Smooth muscle cell (in vitro differentiated cells): Measurements from ENCODE around the gene TRIM7. TPM values are rescaled to one million over a fixed set of nuclear protein-coding genes. Genes with fewer than 3 reads are reported as not detected.

Source experiments
- DNase-seq: peaks from one replicate; lab custom pipeline; 2025; ENCODE audit not compliant: unreplicated experiment; lab: John Stamatoyannopoulos, UW
- H2AFZ ChIP-seq: fragments of 200-600 bp; sonication (generic); 2 replicates; pipeline ENCODE4 v1.6.0; 2016; ENCODE audit warnings: antibody characterized with exemption, low read depth, mild to moderate bottlenecking
- H3F3A ChIP-seq: fragments of 200-600 bp; sonication (generic); 2 replicates; pipeline ENCODE4 v1.6.0; 2017; ENCODE audit warnings: antibody characterized with exemption, low read depth
- H3K27ac ChIP-seq: fragments of 200-600 bp; sonication (generic); 2 replicates; pipeline ENCODE4 v1.5.1; 2016; ENCODE audit warnings: low read depth, mild to moderate bottlenecking
- H3K27me3 ChIP-seq: fragments of 200-600 bp; sonication (generic); 2 replicates; pipeline ENCODE4 v1.6.1; 2016; ENCODE audit warnings: low read depth, mild to moderate bottlenecking
- H3K36me3 ChIP-seq: fragments of 200-600 bp; sonication (generic); 2 replicates; pipeline ENCODE4 v1.5.1; 2016; ENCODE audit warnings: low read depth
- H3K4me1 ChIP-seq: fragments of 200-600 bp; sonication (generic); 2 replicates; pipeline ENCODE4 v1.5.1; 2016; ENCODE audit warnings: low read depth
- H3K4me2 ChIP-seq: fragments of 200-600 bp; sonication (generic); 2 replicates; pipeline ENCODE4 v1.6.0; 2016; ENCODE audit warnings: mild to moderate bottlenecking
- H3K4me3 ChIP-seq: fragments of 200-600 bp; sonication (generic); 2 replicates; pipeline ENCODE4 v1.5.1; 2016; ENCODE audit warnings: mild to moderate bottlenecking
- H3K79me2 ChIP-seq: fragments of 200-600 bp; sonication (generic); 2 replicates; pipeline ENCODE4 v1.6.0; 2016; ENCODE audit warnings: low read depth, mild to moderate bottlenecking
- H3K9ac ChIP-seq: fragments of 200-600 bp; sonication (generic); 2 replicates; pipeline ENCODE4 v1.6.0; 2016; ENCODE audit warnings: low read depth
- H3K9me3 ChIP-seq: fragments of 200-600 bp; sonication (generic); replicated peaks from 2 replicates; pipeline ENCODE4 v1.5.1; 2016; ENCODE audit warnings: low read depth
- H4K20me1 ChIP-seq: fragments of 200-600 bp; sonication (generic); 2 replicates; pipeline ENCODE4 v1.6.0; 2016; ENCODE audit warnings: low read depth
- WGBS: methylation state at CpG from one replicate; pipeline ENCODE4 v1.1.7; 2016; ENCODE audit warnings: low lambda C conversion rate; 5-methylcytosine and 5-hydroxymethylcytosine counted together
- polyA plus RNA-seq: library from polyadenylated mRNA; unstranded; fragments of >200 nt; fragmentation: Nextera tagmentation; extraction: Ambion mirVana; gene quantifications from 2 replicates; pipeline ENCODE4 v1.2.1, GENCODE V29; 2016
- total RNA-seq: library from RNA; depleted of rRNA; stranded (reverse); fragments of >200 nt; gene quantifications from 2 replicates; pipeline ENCODE4 v1.2.3, GENCODE V29; 2014
- TF ChIP-seq, protein P1 (sequence below): fragments of 200-600 bp; sonication (generic); IDR thresholded peaks from 2 replicates; pipeline ENCODE4 v1.5.1; 2017; ENCODE audit warnings: borderline replicate concordance, mild to moderate bottlenecking, antibody characterized with exemption; ENCODE audit not compliant: insufficient read depth, poor library complexity, severe bottlenecking

Gene TRIM7
- total and polyA plus RNA-seq, 2 experiments from 2014 or later = not detected

DNA sequence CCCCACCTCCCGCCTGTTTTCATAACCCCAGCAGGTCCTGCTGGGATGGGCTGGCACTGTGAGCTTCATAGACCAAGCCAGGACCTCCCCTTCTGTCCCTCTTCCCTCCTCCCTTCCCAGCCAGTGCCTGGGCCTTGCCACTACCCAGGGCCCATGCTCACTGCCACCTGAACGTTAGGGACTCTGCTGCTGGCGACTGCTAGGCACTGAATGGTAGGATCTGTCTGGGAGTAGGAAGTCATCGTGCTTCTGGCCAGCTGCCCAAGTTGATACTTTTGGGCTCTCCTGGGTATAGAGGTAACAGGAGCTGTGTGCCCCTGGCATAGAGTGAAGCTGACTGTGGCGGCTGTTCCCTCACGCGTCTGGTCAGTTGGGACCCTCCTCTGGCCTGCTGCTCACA is 26.4 kb upstream of the TRIM7 start:
- H3K27me3 ChIP-seq = no peaks in the 10 kb centered on the region
- H3K4me1 ChIP-seq = no peaks in the 10 kb centered on the region
- over 99% methylated on average over 7 of the region's 7 CpGs for WGBS
- peaks cover 18% of the 10 kb centered on the region for H4K20me1 ChIP-seq
- H2AFZ ChIP-seq = no peak overlapping the region
- H3K36me3 ChIP-seq = no peaks in the 10 kb centered on the region
- DNase-seq = no peak
- no peak overlapping the region for H3K4me2 ChIP-seq
- no peak overlapping the region for H3K9ac ChIP-seq
- H3K4me3 ChIP-seq = no peak overlapping the region
- no peaks in the 10 kb centered on the region for H3K9me3 ChIP-seq
- no peak overlapping the region for H3K27ac ChIP-seq
- H3F3A ChIP-seq = peaks cover 26% of the 10 kb centered on the region
- peaks cover 24% of the 10 kb centered on the region for H3K79me2 ChIP-seq
- TF ChIP-seq, protein P1, sequence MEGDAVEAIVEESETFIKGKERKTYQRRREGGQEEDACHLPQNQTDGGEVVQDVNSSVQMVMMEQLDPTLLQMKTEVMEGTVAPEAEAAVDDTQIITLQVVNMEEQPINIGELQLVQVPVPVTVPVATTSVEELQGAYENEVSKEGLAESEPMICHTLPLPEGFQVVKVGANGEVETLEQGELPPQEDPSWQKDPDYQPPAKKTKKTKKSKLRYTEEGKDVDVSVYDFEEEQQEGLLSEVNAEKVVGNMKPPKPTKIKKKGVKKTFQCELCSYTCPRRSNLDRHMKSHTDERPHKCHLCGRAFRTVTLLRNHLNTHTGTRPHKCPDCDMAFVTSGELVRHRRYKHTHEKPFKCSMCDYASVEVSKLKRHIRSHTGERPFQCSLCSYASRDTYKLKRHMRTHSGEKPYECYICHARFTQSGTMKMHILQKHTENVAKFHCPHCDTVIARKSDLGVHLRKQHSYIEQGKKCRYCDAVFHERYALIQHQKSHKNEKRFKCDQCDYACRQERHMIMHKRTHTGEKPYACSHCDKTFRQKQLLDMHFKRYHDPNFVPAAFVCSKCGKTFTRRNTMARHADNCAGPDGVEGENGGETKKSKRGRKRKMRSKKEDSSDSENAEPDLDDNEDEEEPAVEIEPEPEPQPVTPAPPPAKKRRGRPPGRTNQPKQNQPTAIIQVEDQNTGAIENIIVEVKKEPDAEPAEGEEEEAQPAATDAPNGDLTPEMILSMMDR = no peak

DNA sequence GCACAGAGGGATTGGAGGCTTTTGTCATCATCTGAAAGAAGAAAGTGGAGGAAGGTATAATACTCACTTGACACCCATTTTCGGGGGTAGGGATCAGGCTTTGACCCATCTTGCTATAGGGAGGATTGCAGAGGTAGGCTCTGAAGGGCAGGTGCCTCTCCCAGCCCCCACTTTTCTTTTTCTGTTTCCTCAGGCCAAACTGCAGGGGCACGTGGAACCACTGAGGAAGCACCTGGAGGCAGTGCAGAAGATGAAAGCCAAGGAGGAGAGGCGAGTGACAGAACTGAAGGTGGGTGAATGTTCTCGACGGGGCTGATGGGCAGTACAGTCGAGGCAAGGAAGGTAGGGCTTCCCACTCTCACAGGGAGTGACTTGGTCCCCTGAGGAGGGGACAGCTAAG is 25.6 kb upstream of the TRIM7 start:
- no peak for DNase-seq
- no peaks in the 10 kb centered on the region for H3K9me3 ChIP-seq
- TF ChIP-seq, protein P1 = no peak
- no peaks in the 10 kb centered on the region for H3K27me3 ChIP-seq
- H3K4me3 ChIP-seq = no peak overlapping the region
- H4K20me1 ChIP-seq = peaks cover 10% of the 10 kb centered on the region
- no peak overlapping the region for H3K9ac ChIP-seq
- no peak overlapping the region for H2AFZ ChIP-seq
- H3F3A ChIP-seq = peaks cover 18% of the 10 kb centered on the region
- no peak overlapping the region for H3K4me2 ChIP-seq
- no peak overlapping the region for H3K27ac ChIP-seq
- 94% methylated on average over 6 of the region's 6 CpGs for WGBS
- H3K36me3 ChIP-seq = no peaks in the 10 kb centered on the region
- H3K4me1 ChIP-seq = no peaks in the 10 kb centered on the region
- peaks cover 32% of the 10 kb centered on the region for H3K79me2 ChIP-seq

DNA sequence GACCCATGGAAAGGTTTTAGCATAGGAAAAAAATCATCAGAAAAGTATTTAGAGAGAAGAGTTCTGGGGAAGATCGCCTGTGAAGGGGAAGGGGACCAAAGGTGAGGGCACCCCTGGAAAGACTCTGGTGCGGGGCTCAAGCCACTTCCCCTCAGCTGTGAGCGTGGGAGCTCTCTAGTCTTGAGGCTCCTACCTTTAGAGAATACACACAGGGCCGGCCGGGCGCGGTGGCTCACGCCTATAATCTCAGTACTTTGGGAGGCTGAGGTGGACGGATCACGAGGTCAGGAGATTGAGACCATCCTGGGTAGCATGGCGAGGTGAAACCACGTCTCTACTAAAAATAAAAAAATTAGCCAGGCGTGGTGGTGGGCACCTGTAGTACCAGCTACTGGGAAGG is 25.0 kb upstream of the TRIM7 start:
- H4K20me1 ChIP-seq = peaks cover 4% of the 10 kb centered on the region
- no peak overlapping the region for H3K9ac ChIP-seq
- H3K4me2 ChIP-seq = no peak overlapping the region
- H3F3A ChIP-seq = peaks cover 13% of the 10 kb centered on the region
- H3K79me2 ChIP-seq = peaks cover 32% of the 10 kb centered on the region
- H2AFZ ChIP-seq = no peak overlapping the region
- TF ChIP-seq, protein P1 = no peak
- no peak overlapping the region for H3K4me3 ChIP-seq
- H3K36me3 ChIP-seq = no peaks in the 10 kb centered on the region
- H3K4me1 ChIP-seq = no peaks in the 10 kb centered on the region
- WGBS = 98% methylated on average over 13 of the region's 13 CpGs
- H3K9me3 ChIP-seq = no peaks in the 10 kb centered on the region
- no peak for DNase-seq
- no peaks in the 10 kb centered on the region for H3K27me3 ChIP-seq
- H3K27ac ChIP-seq = no peak overlapping the region
